Esophagus squamous epithelium (tissue), 5 donors: ENCODE data around the gene MRPL11. TPM values are rescaled to one million over a fixed set of nuclear protein-coding genes. Genes with fewer than 3 reads are reported as not detected.

Experiments used
- DNase-seq: peaks from one replicate; lab custom pipeline; 2025; lab: John Stamatoyannopoulos, UW
- H3K27ac ChIP-seq, 4 donors: fragments of 200-600 bp; sonication (generic); one replicate each; pipeline ENCODE4 v1.5.1; 2016 to 2019; ENCODE audit warnings: mild to moderate bottlenecking in 1 of 4
- H3K27me3 ChIP-seq, 4 donors: fragments of 200-600 bp; sonication (generic); 1 replicate in 3 of 4; 2 replicates in 1 of 4; pipeline versions ENCODE4 v1.5.1 to v1.6.0; 2017 to 2021; ENCODE audit warnings: antibody characterized with exemption in 1 of 4
- H3K36me3 ChIP-seq, 3 donors: fragments of 200-600 bp; sonication (generic); one replicate each; pipeline ENCODE4 v1.5.1; 2016 to 2019
- H3K4me1 ChIP-seq, 3 donors: fragments of 200-600 bp; sonication (generic); one replicate each; pipeline ENCODE4 v1.5.1; 2017 to 2019
- H3K4me3 ChIP-seq, 4 donors: fragments of 200-600 bp; sonication (generic); 1 replicate in 3 of 4; 2 replicates in 1 of 4; pipeline ENCODE4 v1.5.1; 2016 to 2019; ENCODE audit warnings: mild to moderate bottlenecking in 2 of 4, moderate library complexity in 1 of 4
- H3K9me3 ChIP-seq, 3 donors: fragments of 200-600 bp; sonication (generic); one replicate each; pipeline ENCODE4 v1.5.1; 2016 to 2019
- POLR2A ChIP-seq, 4 donors: fragments of 450-650 bp; IDR thresholded peaks; one replicate each; pipeline ENCODE4 v1.6.1; 2017; ENCODE audit warnings: antibody characterized with exemption in 4 of 4, mild to moderate bottlenecking in 4 of 4, moderate library complexity in 3 of 4
- WGBS, 2 donors: methylation state at CpG; one replicate each; pipeline ENCODE4 v1.1.5; 2018; 5-methylcytosine and 5-hydroxymethylcytosine counted together
- intact Hi-C: fragments of 100-400 bp; cut with DNase I; formaldehyde crosslinking; loops from one replicate; pipeline ENCODE4 v1.15.0; 2022
- small RNA-seq, 4 donors: library from RNA; depleted of rRNA; stranded (forward); fragments of <200 nt; gene quantifications; one replicate each; pipeline ENCODE3, GENCODE V24; 2016
- total RNA-seq, 4 donors: library from RNA; depleted of rRNA; stranded (reverse); fragments of >200 nt; gene quantifications; one replicate each; pipeline ENCODE4 v1.1.0, GENCODE V29; 2016
- TF ChIP-seq, protein P1 (sequence below), 6 experiments: fragments of 450-650 bp in 4 of 6; fragments of 200-600 bp in 2 of 6; sonication (generic) in 2 of 6; IDR thresholded peaks; one replicate each; pipeline ENCODE4 v1.5.1; 2016 to 2019; ENCODE audit warnings: antibody characterized with exemption in 6 of 6, mild to moderate bottlenecking in 4 of 6, moderate library complexity in 4 of 6
- donor health status: DM: yes; HTN: yes; CAD: no.

The MRPL11 gene
- total RNA-seq, 4 donors from 2014 or later: 39.3 to 66.4 (median 54.2) TPM

DNA sequence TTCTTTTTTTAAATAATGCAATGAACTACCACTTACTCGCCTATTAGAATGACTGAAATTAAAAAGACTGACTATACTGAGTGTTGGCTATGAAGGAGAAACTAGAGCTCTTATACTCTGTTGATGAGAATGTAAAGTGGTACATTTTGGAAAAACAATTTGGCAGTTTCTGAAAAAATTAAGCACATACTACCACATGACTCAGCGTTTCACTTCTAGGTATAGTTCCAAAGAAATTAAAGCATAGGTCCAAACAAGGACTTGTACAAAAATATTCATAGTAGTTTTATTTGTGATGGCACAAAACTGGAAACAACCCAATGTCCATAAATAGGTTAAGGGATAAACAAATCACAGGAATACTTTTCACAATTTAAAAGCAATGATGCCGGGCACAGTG is 44.7 kb downstream of the MRPL11 start:
- DNase-seq: no peak
- intact Hi-C loops: no loop called here
- no peak overlapping the region for H3K4me3 ChIP-seq
- H3K27me3 ChIP-seq: peaks cover 0 to 17% (median 0%) of the 10 kb centered on the region in 4 donors
- TF ChIP-seq, protein P1, sequence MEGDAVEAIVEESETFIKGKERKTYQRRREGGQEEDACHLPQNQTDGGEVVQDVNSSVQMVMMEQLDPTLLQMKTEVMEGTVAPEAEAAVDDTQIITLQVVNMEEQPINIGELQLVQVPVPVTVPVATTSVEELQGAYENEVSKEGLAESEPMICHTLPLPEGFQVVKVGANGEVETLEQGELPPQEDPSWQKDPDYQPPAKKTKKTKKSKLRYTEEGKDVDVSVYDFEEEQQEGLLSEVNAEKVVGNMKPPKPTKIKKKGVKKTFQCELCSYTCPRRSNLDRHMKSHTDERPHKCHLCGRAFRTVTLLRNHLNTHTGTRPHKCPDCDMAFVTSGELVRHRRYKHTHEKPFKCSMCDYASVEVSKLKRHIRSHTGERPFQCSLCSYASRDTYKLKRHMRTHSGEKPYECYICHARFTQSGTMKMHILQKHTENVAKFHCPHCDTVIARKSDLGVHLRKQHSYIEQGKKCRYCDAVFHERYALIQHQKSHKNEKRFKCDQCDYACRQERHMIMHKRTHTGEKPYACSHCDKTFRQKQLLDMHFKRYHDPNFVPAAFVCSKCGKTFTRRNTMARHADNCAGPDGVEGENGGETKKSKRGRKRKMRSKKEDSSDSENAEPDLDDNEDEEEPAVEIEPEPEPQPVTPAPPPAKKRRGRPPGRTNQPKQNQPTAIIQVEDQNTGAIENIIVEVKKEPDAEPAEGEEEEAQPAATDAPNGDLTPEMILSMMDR (IDR thresholded peaks at IDR 0.05): no peak
- TF ChIP-seq POLR2A (IDR thresholded peaks at IDR 0.05): no peak
- no peaks in the 10 kb centered on the region for H3K36me3 ChIP-seq
- WGBS, 2 donors: 53 to 63% methylated on average over 3 of the region's 3 CpGs
- peaks cover 0 to under 1% (median 0%) of the 10 kb centered on the region in 3 donors for H3K4me1 ChIP-seq
- no peak overlapping the region for H3K27ac ChIP-seq
- no peaks in the 10 kb centered on the region for H3K9me3 ChIP-seq

DNA sequence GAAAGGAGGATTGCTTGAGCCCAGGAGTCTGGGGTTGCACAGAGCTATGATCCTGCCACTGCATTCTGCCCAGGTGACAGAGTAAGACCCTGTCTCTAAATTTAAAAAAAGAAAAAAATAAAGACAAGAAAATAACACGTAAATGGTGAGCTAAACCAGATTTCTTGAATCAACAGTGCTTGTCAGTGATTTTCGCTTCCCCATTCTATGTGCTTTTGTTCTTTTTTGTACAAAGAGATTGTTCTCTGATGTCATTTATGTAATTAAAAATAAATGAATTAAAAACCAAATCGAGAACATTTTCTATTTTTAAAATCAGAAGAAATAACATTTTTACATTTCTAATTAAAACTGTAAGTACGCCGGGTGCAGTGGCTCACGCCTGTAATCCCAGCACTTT is 47.3 kb downstream of the MRPL11 start:
- Histone ChIP-seq H3K27ac (no peak overlapping the region), H3K36me3 (no peaks in the 10 kb centered on the region), H3K4me1 (peaks cover 0 to 7% (median 4%) of the 10 kb centered on the region in 3 donors), H3K27me3 (peaks cover 0 to 17% (median 0%) of the 10 kb centered on the region in 4 donors), H3K9me3 (no peaks in the 10 kb centered on the region), H3K4me3 (no peak overlapping the region)
- DNase-seq: no peak
- intact Hi-C loops: no loop called here
- no peak for TF ChIP-seq POLR2A (IDR thresholded peaks at IDR 0.05)
- TF ChIP-seq, protein P1 (IDR thresholded peaks at IDR 0.05): no peak
- 72 to 73% methylated on average over 6 of the region's 6 CpGs for WGBS, 2 donors

DNA sequence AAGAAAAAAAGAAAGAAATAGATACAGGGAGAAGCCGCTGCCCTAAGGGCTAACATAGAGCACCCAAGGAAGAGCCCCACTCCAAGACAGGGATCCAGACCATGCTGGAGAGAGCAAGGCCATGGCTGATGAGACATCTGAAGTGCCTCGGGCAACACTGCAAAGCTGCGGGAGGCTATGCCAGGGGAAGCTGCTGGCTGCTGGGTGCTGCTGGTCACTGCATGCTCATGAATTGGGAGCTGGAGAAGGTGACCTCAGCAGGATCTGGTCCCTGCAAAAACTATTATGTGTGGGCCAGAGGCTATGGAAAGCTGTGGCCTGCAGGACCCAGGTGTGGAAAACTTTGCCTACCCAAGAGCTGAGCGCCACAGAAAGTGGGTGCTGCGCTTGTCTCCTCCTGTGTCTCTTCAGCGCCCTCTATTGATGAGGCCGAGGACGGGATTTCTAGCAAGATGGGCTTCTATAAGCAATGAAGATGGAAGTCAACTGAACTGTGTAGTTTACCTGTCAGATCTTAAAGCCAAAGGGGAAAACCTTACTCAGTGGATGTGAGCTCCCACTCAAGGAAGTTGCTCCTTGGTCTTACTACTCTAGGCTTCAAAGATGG is 49.8 kb downstream of the MRPL11 start:
- peaks cover 0 to 21% (median 0%) of the 10 kb centered on the region in 4 donors for H3K27me3 ChIP-seq
- H3K36me3 ChIP-seq: no peaks in the 10 kb centered on the region
- WGBS, 2 donors: 21 to 23% methylated on average over 7 to 8 of the region's 8 CpGs
- intact Hi-C loops: no loop called here
- no peak overlapping the region for H3K27ac ChIP-seq
- no peak overlapping the region for H3K4me3 ChIP-seq
- DNase-seq: no peak
- H3K4me1 ChIP-seq: peaks cover 0 to 15% (median 8%) of the 10 kb centered on the region in 3 donors
- no peaks in the 10 kb centered on the region for H3K9me3 ChIP-seq
- no peak for TF ChIP-seq POLR2A (IDR thresholded peaks at IDR 0.05)
- TF ChIP-seq, protein P1 (IDR thresholded peaks at IDR 0.05): peak; percentile 56 to 79 (median 69)

DNA sequence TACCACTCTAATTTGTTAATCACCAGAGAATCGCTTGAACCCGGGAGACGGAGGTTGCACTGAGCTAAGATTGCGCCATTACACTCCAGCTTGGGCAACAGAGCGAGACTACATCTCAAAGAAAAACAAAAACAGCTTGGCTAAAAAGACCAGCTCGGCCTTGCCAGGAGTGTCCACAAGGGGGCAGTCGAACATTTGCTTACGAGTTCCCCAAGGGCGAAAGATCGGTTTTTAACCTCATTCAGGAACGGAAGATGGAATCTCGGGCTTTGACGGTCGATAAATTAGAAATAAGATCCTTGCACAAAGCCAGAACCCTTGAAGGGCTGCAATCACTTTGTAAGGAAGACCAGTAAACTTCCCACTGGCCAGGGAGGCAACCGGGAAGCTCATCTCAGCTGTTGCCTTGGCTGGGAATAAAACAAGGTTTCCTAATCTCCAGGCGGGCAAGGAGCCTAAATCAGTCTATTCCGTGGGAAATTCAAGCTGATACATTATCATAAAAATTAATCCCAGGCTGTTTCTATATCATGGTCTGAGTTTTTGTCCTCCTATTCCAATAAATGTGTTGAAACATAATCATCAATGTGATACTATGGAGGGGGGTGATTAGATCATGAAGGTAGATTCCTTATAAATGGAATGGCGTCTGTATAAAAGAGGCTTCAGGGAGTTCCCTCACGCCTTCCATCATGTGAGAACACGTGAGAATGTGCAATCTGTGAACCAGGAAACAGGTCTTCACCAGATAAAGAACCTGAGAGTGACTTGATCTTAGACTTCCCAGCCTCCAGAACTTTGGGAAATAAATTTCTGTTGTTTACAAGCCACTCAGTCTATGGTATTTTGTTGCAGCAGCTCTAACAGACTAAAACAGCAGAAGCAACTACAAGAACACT is 52.2 kb downstream of the MRPL11 start:
- Histone ChIP-seq H3K4me3 (peak overlapping the region in 3 of 4 donors; percentile 19 to 58 (median 21)), H3K36me3 (no peaks in the 10 kb centered on the region), H3K27ac (peak overlapping the region in 3 of 4 donors; percentile 5 to 35 (median 21)), H3K9me3 (no peaks in the 10 kb centered on the region), H3K4me1 (peaks cover 0 to 15% (median 8%) of the 10 kb centered on the region in 3 donors), H3K27me3 (peaks cover 0 to 18% (median 0%) of the 10 kb centered on the region in 4 donors)
- DNase-seq: no peak
- TF ChIP-seq POLR2A (IDR thresholded peaks at IDR 0.05): no peak
- TF ChIP-seq, protein P1 (IDR thresholded peaks at IDR 0.05): peak; percentile 85 to 98 (median 90)
- WGBS, 2 donors: 4 to 9% methylated on average over 18 to 20 of the region's 20 CpGs
- intact Hi-C loops: no loop called here

Small RNA genes lying within 50 kb of the gene (small RNA-seq; reads per million reads assigned to genes)
- gene RF00416 (0 reads per million in 4 donors), gene RNU1-84P (0 to 0.09 (median 0) reads per million in 4 donors)

Other genes with a start within 250 kb of the MRPL11 start
- gene KLC2, start 181.1 kb downstream of the MRPL11 start, total RNA-seq: 10 to 100 TPM; 10.6 to 29.8 (median 17.9) TPM
- 100 to 1,000 TPM in 2 of 4 donors, 10 to 100 TPM in 2; 83.7 to 148 (median 110) TPM for gene RAB1B, start 170.2 kb downstream of the MRPL11 start, total RNA-seq
- gene CNIH2, start 160.7 kb downstream of the MRPL11 start, total RNA-seq: under 1 TPM in 2 of 4 donors, not detected in 2; 0.48 to 0.70 TPM
- gene YIF1A, start 149.7 kb downstream of the MRPL11 start, total RNA-seq: 10 to 100 TPM; 51.9 to 71.9 (median 63.8) TPM
- not detected for gene TMEM151A, start 147.0 kb downstream of the MRPL11 start, total RNA-seq
- gene CD248, start 121.8 kb downstream of the MRPL11 start, total RNA-seq: 10 to 100 TPM in 1 of 4 donors, 1 to 10 TPM in 3; 1.9 to 13.2 (median 6.1) TPM
- 10 to 100 TPM; 22.3 to 37.2 (median 27.6) TPM for gene RIN1, start 102.4 kb downstream of the MRPL11 start, total RNA-seq
- gene BRMS1, start 93.7 kb downstream of the MRPL11 start, total RNA-seq: 10 to 100 TPM; 43.8 to 65.5 (median 56.8) TPM
- gene B4GAT1, start 91.2 kb downstream of the MRPL11 start, total RNA-seq: 10 to 100 TPM in 2 of 4 donors, 1 to 10 TPM in 2; 6.8 to 24.0 (median 11.3) TPM
- 1 to 10 TPM; 2.9 to 5.5 (median 4.8) TPM for gene SLC29A2, start 67.1 kb downstream of the MRPL11 start, total RNA-seq
- gene NPAS4, start 17.8 kb downstream of the MRPL11 start, total RNA-seq: under 1 TPM in 1 of 4 donors, not detected in 3; 0.38 TPM
- 10 to 100 TPM in 1 of 4 donors, 1 to 10 TPM in 3; 6.3 to 17.2 (median 8.8) TPM for gene PELI3, start 28.1 kb upstream of the MRPL11 start, total RNA-seq
- 10 to 100 TPM; 24.6 to 49.2 (median 43.5) TPM for gene DPP3, start 41.6 kb upstream of the MRPL11 start, total RNA-seq
- 10 to 100 TPM in 3 of 4 donors, 1 to 10 TPM in 1; 9.7 to 45.8 (median 17.1) TPM for gene BBS1, start 71.8 kb upstream of the MRPL11 start, total RNA-seq
- 10 to 100 TPM in 1 of 4 donors, 1 to 10 TPM in 3; 8.0 to 10.7 (median 9.5) TPM for gene ZDHHC24, start 107.2 kb upstream of the MRPL11 start, total RNA-seq
- not detected for gene ACTN3, start 108.1 kb upstream of the MRPL11 start, total RNA-seq
- gene CTSF, start 129.8 kb upstream of the MRPL11 start, total RNA-seq: 10 to 100 TPM in 2 of 4 donors, 1 to 10 TPM in 2; 3.3 to 47.3 (median 13.0) TPM
- under 1 TPM; 0.09 to 0.40 (median 0.21) TPM for gene CCDC87, start 154.2 kb upstream of the MRPL11 start, total RNA-seq
- 10 to 100 TPM; 12.7 to 27.5 (median 21.2) TPM for gene CCS, start 154.3 kb upstream of the MRPL11 start, total RNA-seq
- 10 to 100 TPM; 37.0 to 61.5 (median 38.0) TPM for gene RBM14, start 177.8 kb upstream of the MRPL11 start, total RNA-seq
- gene RBM4, start 199.9 kb upstream of the MRPL11 start, total RNA-seq: 10 to 100 TPM; 68.6 to 89.6 (median 80.3) TPM
- gene RBM4B, start 239.0 kb upstream of the MRPL11 start, total RNA-seq: 10 to 100 TPM in 2 of 4 donors, 1 to 10 TPM in 2; 8.4 to 16.4 (median 9.2) TPM